Upper lobe of right lung (tissue), 1 donor: ENCODE results near the gene UBR3. TPM values are rescaled to one million over a fixed set of nuclear protein-coding genes. Genes with fewer than 3 reads are reported as not detected.
A peak's percentile ranks its signal among the peaks of the same experiment; 100 is the strongest.
"Not testable (repeated sequence)": the region's sequence is repeated elsewhere in the genome, so short reads cannot be mapped to it uniquely, and the experiment has no call there.

Source experiments
- ATAC-seq: fragments of 200-7000 bp; cut with Tn5 transposase; one replicate; pipeline ENCODE4 v1.9.1; 2020; ENCODE audit warnings: mild to moderate bottlenecking, moderate library complexity
- DNase-seq: peaks from one replicate; pipeline ENCODE4 v3.0.0-alpha.2; 2020
- H3K27ac ChIP-seq: fragments of 200-600 bp; one replicate; pipeline ENCODE4 v1.8.0; 2022
- H3K27me3 ChIP-seq: fragments of 200-600 bp; one replicate; pipeline ENCODE4 v1.8.0; 2022; ENCODE audit warnings: mild to moderate bottlenecking
- H3K36me3 ChIP-seq: fragments of 200-600 bp; one replicate; pipeline ENCODE4 v1.8.0; 2022
- H3K4me1 ChIP-seq: fragments of 200-600 bp; one replicate; pipeline ENCODE4 v1.8.0; 2022
- H3K4me3 ChIP-seq: fragments of 200-600 bp; one replicate; pipeline ENCODE4 v1.8.0; 2022; ENCODE audit warnings: mild to moderate bottlenecking
- H3K9me3 ChIP-seq: fragments of 200-600 bp; one replicate; pipeline ENCODE4 v1.8.0; 2022
- CTCF ChIP-seq: fragments of 200-600 bp; IDR thresholded peaks from one replicate; pipeline ENCODE4 v1.8.0; 2022; ENCODE audit warnings: antibody characterized with exemption
- intact Hi-C: fragments of 100-400 bp; cut with DNase I; formaldehyde crosslinking; loops from one replicate; pipeline ENCODE4 v1.11.0; 2022
- total RNA-seq: library from RNA; stranded (reverse); fragmentation: NEBNext Ultra II Directional; extraction: Animal tissue kit (Norgen Biotek cat#: 25700); gene quantifications from one replicate; pipeline ENCODE4 v1.2.1, GENCODE V29; 2021
- donor health status: DM: no; HTN: yes; CAD: no; lungs with severe emphysema.

Gene UBR3
- total RNA-seq, 1 donor from 2014 or later: 42.8 TPM

GRCh38 chr2:169928463-169928864 is 101.2 kb downstream of the UBR3 start:
- Histone ChIP-seq H3K4me1 (no peaks in the 10 kb centered on the region), H3K36me3 (peaks cover 28% of the 10 kb centered on the region), H3K4me3 (no peak overlapping the region), H3K27ac (no peak overlapping the region), H3K9me3 (no peaks in the 10 kb centered on the region), H3K27me3 (no peaks in the 10 kb centered on the region)
- ATAC-seq: peak; percentile 55
- no peak for DNase-seq
- intact Hi-C loops: no loop called here
- TF ChIP-seq CTCF: peak; percentile 80

GRCh38 chr2:169933124-169933711 is 106.0 kb downstream of the UBR3 start:
- Histone ChIP-seq H3K4me3 (no peak overlapping the region), H3K9me3 (no peaks in the 10 kb centered on the region), H3K27ac (no peak overlapping the region), H3K27me3 (no peaks in the 10 kb centered on the region), H3K36me3 (peaks cover 11% of the 10 kb centered on the region), H3K4me1 (no peaks in the 10 kb centered on the region)
- ATAC-seq: no peak
- peak; percentile 33 for TF ChIP-seq CTCF
- intact Hi-C loops: no loop called here
- DNase-seq: no peak

- peaks cover 20% of the 10 kb centered on the region for H3K36me3 ChIP-seq
- H3K27me3 ChIP-seq, intact Hi-C loops, H3K4me3 ChIP-seq, H3K9me3 ChIP-seq, DNase-seq, H3K27ac ChIP-seq, H3K4me1 ChIP-seq, ATAC-seq: not testable (repeated sequence)
These were observed 109.4 kb downstream of the UBR3 start for GRCh38 chr2:169936652-169937051.

GRCh38 chr2:169945515-169945914 is 118.3 kb downstream of the UBR3 start:
- no peaks in the 10 kb centered on the region for H3K9me3 ChIP-seq
- H3K27me3 ChIP-seq: no peaks in the 10 kb centered on the region
- peaks cover 60% of the 10 kb centered on the region for H3K36me3 ChIP-seq
- no peak for DNase-seq
- H3K4me3 ChIP-seq: no peak overlapping the region
- no peaks in the 10 kb centered on the region for H3K4me1 ChIP-seq
- no peak for ATAC-seq
- no peak for TF ChIP-seq CTCF
- intact Hi-C loops: no loop called here
- H3K27ac ChIP-seq: no peak overlapping the region

- no peak for ATAC-seq
- no peak for TF ChIP-seq CTCF
- H3K9me3 ChIP-seq: no peaks in the 10 kb centered on the region
- H3K27me3 ChIP-seq: no peaks in the 10 kb centered on the region
- H3K4me1 ChIP-seq: no peaks in the 10 kb centered on the region
- DNase-seq: no peak
- no peak overlapping the region for H3K27ac ChIP-seq
- peaks cover 56% of the 10 kb centered on the region for H3K36me3 ChIP-seq
- intact Hi-C loops: no loop called here
- no peak overlapping the region for H3K4me3 ChIP-seq
These were observed 118.8 kb downstream of the UBR3 start for GRCh38 chr2:169946092-169946491.

- intact Hi-C loops: no loop called here
- no peaks in the 10 kb centered on the region for H3K9me3 ChIP-seq
- H3K4me1 ChIP-seq: no peaks in the 10 kb centered on the region
- ATAC-seq (no peak), DNase-seq (no peak)
- H3K4me3 ChIP-seq: no peak overlapping the region
- peaks cover 51% of the 10 kb centered on the region for H3K36me3 ChIP-seq
- no peaks in the 10 kb centered on the region for H3K27me3 ChIP-seq
- no peak overlapping the region for H3K27ac ChIP-seq
- no peak for TF ChIP-seq CTCF
These were observed 119.3 kb downstream of the UBR3 start for GRCh38 chr2:169946546-169946945.
